Heart left ventricle (tissue), 16 donors: Measurements from ENCODE around the gene HTR2A. TPM values are rescaled to one million over a fixed set of nuclear protein-coding genes. Genes with fewer than 3 reads are reported as not detected.

Experiments used
- ATAC-seq, 4 donors: fragments of 200-7000 bp; cut with Tn5 transposase; one replicate each; pipeline ENCODE4 v1.9.1; 2020 to 2022; ENCODE audit warnings: moderate library complexity in 4 of 4, mild to moderate bottlenecking in 3 of 4, moderate number of reproducible peaks in 1 of 4
- DNase-seq, 5 donors: peaks; one replicate each; pipeline ENCODE4 v3.0.0-alpha.2; 2020
- H3K27ac ChIP-seq, 12 donors: fragments of 200-600 bp; sonication (generic) in 4 of 12; one replicate each; pipeline versions ENCODE4 v1.5.0 to v1.8.0; 2016 to 2022; ENCODE audit warnings: mild to moderate bottlenecking in 2 of 12
- H3K27me3 ChIP-seq, 9 donors: fragments of 200-600 bp; sonication (generic) in 2 of 9; one replicate each; pipeline versions ENCODE4 v1.5.1 to v1.8.0; 2016 to 2022; ENCODE audit warnings: mild to moderate bottlenecking in 3 of 9
- H3K36me3 ChIP-seq, 9 donors: fragments of 200-600 bp; sonication (generic) in 2 of 9; one replicate each; pipeline versions ENCODE4 v1.5.0 to v1.8.0; 2018 to 2022; ENCODE audit warnings: mild to moderate bottlenecking in 2 of 9
- H3K4me1 ChIP-seq, 12 donors: fragments of 200-600 bp; sonication (generic) in 4 of 12; one replicate each; pipeline versions ENCODE4 v1.5.0 to v1.8.0; 2016 to 2022; ENCODE audit warnings: mild to moderate bottlenecking in 3 of 12
- H3K4me3 ChIP-seq, 12 donors: fragments of 200-600 bp; sonication (generic) in 4 of 12; one replicate each; pipeline versions ENCODE4 v1.5.0 to v1.8.0; 2017 to 2022; ENCODE audit warnings: mild to moderate bottlenecking in 9 of 12, moderate library complexity in 4 of 12
- H3K9me3 ChIP-seq, 12 donors: fragments of 200-600 bp; sonication (generic) in 4 of 12; one replicate each; pipeline versions ENCODE4 v1.5.0 to v1.8.0; 2016 to 2022; ENCODE audit warnings: mild to moderate bottlenecking in 1 of 12
- POLR2A ChIP-seq, 2 donors: fragments of 450-650 bp; IDR thresholded peaks; one replicate each; pipeline ENCODE4 v1.6.1; 2017; ENCODE audit warnings: antibody characterized with exemption in 2 of 2, mild to moderate bottlenecking in 2 of 2, moderate library complexity in 2 of 2
- WGBS, 4 donors: extraction: QIAGEN DNeasy Blood & Tissue Kit in 2 of 4; methylation state at CpG; one replicate each; pipeline versions ENCODE4 v1.1.5 to v1.1.7; 2013 to 2018; 5-methylcytosine and 5-hydroxymethylcytosine counted together
- intact Hi-C, 10 donors: fragments of 100-400 bp; cut with DNase I; formaldehyde crosslinking; loops; one replicate each; pipeline versions ENCODE4 v1.11.1 to v1.14.2; 2022
- long read RNA-seq, 3 donors: library from polyadenylated mRNA; unstranded; transcript quantifications; one replicate each; pipeline ENCODE4 v2.0.0, GENCODE V29; 2020 to 2021
- polyA plus RNA-seq, 2 donors: library from polyadenylated mRNA; stranded (reverse); fragments of 200-250 nt; gene quantifications; one replicate each; pipeline ENCODE4 v1.2.3, GENCODE V29; 2013
- total RNA-seq, 9 donors: library from RNA; depleted of rRNA in 2 of 9; stranded (reverse); fragments of >200 nt in 2 of 9; fragmentation: NEBNext Ultra II Directional in 3 of 9; extraction: Animal tissue kit (Norgen Biotek cat#: 25700) in 3 of 9; gene quantifications; one replicate each; pipeline versions ENCODE4 v1.1.0 to v1.2.4, GENCODE V29; 2016 to 2023
- TF ChIP-seq, protein P1 (sequence below), 12 donors: fragments of 200-600 bp; sonication (generic) in 4 of 12; IDR thresholded peaks; one replicate each; pipeline versions ENCODE4 v1.5.0 to v1.8.0; 2018 to 2022; ENCODE audit warnings: antibody characterized with exemption in 12 of 12, mild to moderate bottlenecking in 5 of 12
- donor health status: ischemic (EF 13 %, LVEDD 7.1; RV severe dilation, severe dysfunction).
- donor health status: healthy with polysubstance abuse.
- donor health status: DM: no; HTN: yes; CAD: no.
- donor health status: DM: no; HTN: no; CAD: no.
- donor health status: ischemic (EF 25% LVEDD 6.9; RV normal size, moderate dysfunction).
- donor health status: ischemic (EF 25% LVEDD 5.7; RV mildly dilated, moderate dysfunction).
- donor health status: healthy.
- donor health status: DM: yes; HTN: yes; CAD: no.
- donor health status: ischemic (EF 35%, LVEDD 5.7; RV mildly dilated, moderate dysfunction).
- donor health status: nonischemic (EF 11% LVEDD 7.7; RV severe dilation, severe dysfunction).
- donor health status: DM: yes; HTN: yes; CAD: no.
- donor health status: PGD.
- donor health status: ischemic (EF 29% LVEDD 5.4; RV normal size, mild dysfunction).
- donor health status: nonischemic (EF 23%, LVEDD 6.1; RV moderate dilation, normal function).

Gene HTR2A
- total RNA-seq (under 1 TPM in 4 of 9 donors, not detected in 5; 0.07 to 0.41 (median 0.19) TPM), polyA plus RNA-seq (under 1 TPM; 0.04 to 0.24 TPM)
- long read RNA-seq, donor 1, result 0 reads
- long read RNA-seq, donor 2, partial matches to known transcripts, result 0 of 1 reads
- long read RNA-seq, donor 2, other reads (novel, unspliced or antisense), result 1 of 1 reads
- long read RNA-seq, donor 3, result 0 reads

DNA sequence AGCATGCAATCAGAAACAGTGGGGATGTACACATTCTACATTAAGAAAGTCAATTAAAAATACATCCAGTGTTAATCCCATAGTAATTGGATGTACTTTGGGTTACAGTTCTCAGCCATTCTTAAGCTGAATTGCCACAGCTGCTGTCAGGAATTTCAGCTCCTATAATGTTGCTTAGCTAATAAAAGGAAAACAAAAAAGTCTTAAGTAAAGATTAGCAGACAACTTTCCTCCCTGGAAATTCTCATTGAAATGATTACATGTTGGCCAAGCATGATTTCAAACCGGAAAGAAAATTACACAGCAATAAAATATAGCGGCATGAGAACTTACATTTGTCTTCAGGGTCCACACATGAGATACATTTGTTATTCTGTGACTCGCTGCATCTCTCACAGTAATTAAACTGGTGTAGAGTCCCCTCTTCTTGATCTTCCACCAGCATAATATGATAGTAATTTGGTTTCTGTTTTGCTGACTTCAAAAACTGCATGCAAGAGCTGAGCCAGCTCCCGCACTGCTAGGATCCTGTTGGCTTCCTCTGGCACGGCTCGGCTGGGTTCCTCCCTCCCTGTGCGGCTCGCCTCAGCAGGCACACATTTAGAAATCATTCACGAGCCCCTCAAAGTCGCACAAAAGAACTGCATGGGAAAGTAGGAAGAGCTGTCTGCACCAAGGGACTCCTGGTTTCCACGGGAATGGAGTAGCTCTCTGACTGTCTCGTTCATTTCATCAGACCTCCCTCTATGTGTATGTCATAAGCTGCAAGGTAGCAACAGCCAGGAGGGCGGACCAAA, at the start of gene HTR2A:
Gene HTR2A (minus strand): TSS at position 713 of the 797 bp plus-strand sequence. CDS start 1,147 bp downstream, outside the sequence.
- peak in 2 of 4 donors; percentile 13 to 31 for ATAC-seq
- peak in 3 of 5 donors; percentile 30 to 60 (median 32) for DNase-seq
- TF ChIP-seq POLR2A (IDR thresholded peaks at IDR 0.05), result no peak
- TF ChIP-seq, protein P1, sequence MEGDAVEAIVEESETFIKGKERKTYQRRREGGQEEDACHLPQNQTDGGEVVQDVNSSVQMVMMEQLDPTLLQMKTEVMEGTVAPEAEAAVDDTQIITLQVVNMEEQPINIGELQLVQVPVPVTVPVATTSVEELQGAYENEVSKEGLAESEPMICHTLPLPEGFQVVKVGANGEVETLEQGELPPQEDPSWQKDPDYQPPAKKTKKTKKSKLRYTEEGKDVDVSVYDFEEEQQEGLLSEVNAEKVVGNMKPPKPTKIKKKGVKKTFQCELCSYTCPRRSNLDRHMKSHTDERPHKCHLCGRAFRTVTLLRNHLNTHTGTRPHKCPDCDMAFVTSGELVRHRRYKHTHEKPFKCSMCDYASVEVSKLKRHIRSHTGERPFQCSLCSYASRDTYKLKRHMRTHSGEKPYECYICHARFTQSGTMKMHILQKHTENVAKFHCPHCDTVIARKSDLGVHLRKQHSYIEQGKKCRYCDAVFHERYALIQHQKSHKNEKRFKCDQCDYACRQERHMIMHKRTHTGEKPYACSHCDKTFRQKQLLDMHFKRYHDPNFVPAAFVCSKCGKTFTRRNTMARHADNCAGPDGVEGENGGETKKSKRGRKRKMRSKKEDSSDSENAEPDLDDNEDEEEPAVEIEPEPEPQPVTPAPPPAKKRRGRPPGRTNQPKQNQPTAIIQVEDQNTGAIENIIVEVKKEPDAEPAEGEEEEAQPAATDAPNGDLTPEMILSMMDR (IDR thresholded peaks at IDR 0.05), result no peak
- Histone ChIP-seq H3K27me3 (peaks cover 0 to 16% (median 4%) of the 10 kb centered on the region in 9 donors), H3K4me1 (peaks cover 0 to 23% (median 1%) of the 10 kb centered on the region in 12 donors), H3K4me3 (peak within 1 kb of the TSS in 10 of 12 donors; percentile 12 to 68 (median 44)), H3K36me3 (no peaks in the 10 kb centered on the region), H3K9me3 (no peaks in the 10 kb centered on the region), H3K27ac (peak within 1 kb of the TSS in 3 of 12 donors; percentile 6 to 59 (median 15))
- 24 to 37% (median 35%) methylated on average over 13 of the region's 13 CpGs for WGBS, 4 donors
- intact Hi-C loops, result loop anchor here in 3 of 10 donors (10.0 kb wide), 1 partner anchor 878 kb away; no protein-coding TSS in a partner anchor

DNA sequence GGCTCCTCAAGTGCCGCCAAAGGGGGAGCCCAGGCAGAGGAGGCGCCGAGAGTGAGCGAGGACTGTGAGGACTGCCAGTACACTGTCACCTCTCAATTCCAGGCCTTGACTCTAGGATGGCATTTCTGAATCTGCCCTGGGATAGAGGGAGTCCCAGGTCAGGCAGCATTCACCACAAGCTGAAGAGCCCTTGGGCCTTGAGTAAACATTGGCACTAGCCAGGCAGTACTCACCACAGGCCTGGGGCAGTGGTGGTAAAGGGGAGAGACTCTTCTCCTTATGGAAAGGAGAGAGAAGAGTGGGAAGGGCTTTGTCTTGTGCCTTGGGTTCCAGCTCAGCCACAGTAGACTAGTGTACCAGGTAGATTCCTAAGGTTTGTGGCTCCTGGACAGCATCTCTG, 39.7 kb upstream of the HTR2A start:
- 79 to 94% (median 90%) methylated on average over 3 to 4 of the region's 4 CpGs for WGBS, 4 donors
- TF ChIP-seq POLR2A (IDR thresholded peaks at IDR 0.05), result no peak
- TF ChIP-seq, protein P1 (IDR thresholded peaks at IDR 0.05), result no peak
- Histone ChIP-seq H3K27ac (no peak overlapping the region), H3K4me1 (no peaks in the 10 kb centered on the region), H3K4me3 (no peak overlapping the region), H3K36me3 (no peaks in the 10 kb centered on the region), H3K9me3 (peaks cover 0 to 20% (median 0%) of the 10 kb centered on the region in 12 donors), H3K27me3 (no peaks in the 10 kb centered on the region)
- intact Hi-C loops, result no loop called here
- ATAC-seq, result no peak
- DNase-seq, result no peak

DNA sequence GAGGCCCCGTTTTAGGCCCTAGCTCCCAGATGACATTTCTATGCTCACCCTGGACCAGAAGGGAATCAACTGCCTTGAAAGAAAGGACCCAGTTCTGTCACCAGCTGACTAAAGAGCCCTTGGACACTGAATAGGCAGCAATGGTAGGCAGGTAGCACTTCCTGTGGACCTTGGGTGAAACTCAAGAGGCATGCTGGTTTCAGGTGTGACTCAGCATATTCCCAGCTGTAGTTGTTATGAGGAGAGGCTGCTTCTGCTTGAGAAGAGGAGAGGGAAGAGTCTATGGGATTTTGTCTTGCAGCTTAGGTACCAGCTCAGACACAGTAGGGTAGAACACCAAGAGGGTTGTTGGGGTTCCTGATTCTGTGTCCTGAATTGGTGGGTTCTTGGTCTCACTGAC, 37.9 kb upstream of the HTR2A start:
- 27 to 75% (median 69%) methylated on average over 1 of the region's 1 CpG for WGBS, 4 donors

More for the DNA sequence above, 37.9 kb upstream of the HTR2A start:
- TF ChIP-seq, protein P1 (IDR thresholded peaks at IDR 0.05), result no peak
- TF ChIP-seq POLR2A (IDR thresholded peaks at IDR 0.05), result no peak
- no peak for ATAC-seq
- Histone ChIP-seq H3K27me3 (no peaks in the 10 kb centered on the region), H3K4me1 (no peaks in the 10 kb centered on the region), H3K9me3 (peaks cover 0 to 20% (median 0%) of the 10 kb centered on the region in 12 donors), H3K4me3 (no peak overlapping the region), H3K27ac (no peak overlapping the region), H3K36me3 (no peaks in the 10 kb centered on the region)
- intact Hi-C loops, result no loop called here
- DNase-seq, result no peak
